ENCODE results near the gene FLYWCH2.

DNA sequence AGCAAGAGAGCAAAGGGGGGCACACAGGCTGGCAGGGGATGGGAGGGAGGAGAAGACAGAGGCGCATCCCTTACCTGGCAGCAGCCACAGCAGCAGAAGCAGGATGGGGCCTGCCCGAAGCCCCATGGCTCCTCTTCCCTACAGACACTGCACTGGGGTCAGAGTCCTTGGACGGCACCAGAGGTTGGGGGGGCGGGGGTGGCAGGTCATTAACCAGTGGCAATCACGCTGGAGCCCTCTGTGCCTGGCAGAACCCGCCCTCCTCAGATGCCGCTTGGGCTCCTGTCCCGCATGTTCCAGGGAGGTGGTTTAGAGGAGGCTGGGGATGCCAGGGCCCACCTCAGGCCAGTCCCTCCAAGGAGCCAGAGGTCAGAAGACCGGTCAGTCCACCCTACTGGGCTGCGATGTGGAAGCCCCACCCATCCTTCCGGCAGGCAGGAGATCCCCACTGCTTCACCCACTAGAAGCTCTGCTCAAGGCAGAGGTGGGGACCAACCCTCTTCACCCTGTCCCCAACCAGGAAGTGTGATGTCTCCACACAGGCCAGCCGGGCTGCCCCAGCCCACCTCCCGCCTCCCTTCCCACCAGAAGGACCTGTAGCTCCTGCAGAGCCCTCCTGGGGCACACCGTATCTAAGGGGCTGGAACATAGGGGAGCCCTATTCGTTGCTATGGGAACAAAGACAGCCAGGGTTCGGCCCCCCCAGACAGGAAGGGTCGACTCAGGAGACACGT, 41.2 kb upstream of the FLYWCH2 start:
- no peak for TF ChIP-seq AGO1 (IDR thresholded peaks at IDR 0.05; ENCODE audit: low read depth, low read length, poor library complexity, severe bottlenecking)
- no peak for TF ChIP-seq RORA (CRISPR knock-in tag; IDR thresholded peaks at IDR 0.05)
- no peak for TF ChIP-seq NR2C2 (CRISPR knock-in tag; IDR thresholded peaks at IDR 0.05; ENCODE audit: borderline replicate concordance)

All from HepG2 (cell line).